Lower leg skin (tissue), 3 donors: ENCODE data around the gene SYT9.

Experiments
- POLR2A ChIP-seq, 2 donors: fragments of 450-650 bp; IDR thresholded peaks; one replicate each; pipeline ENCODE4 v1.6.1; 2016 to 2017; ENCODE audit warnings: antibody characterized with exemption in 2 of 2, mild to moderate bottlenecking in 1 of 2, moderate library complexity in 1 of 2
- TF ChIP-seq, protein P1 (sequence below), 3 donors: fragments of 450-650 bp; IDR thresholded peaks; one replicate each; pipeline ENCODE4 v1.5.1; 2016; ENCODE audit warnings: antibody characterized with exemption in 3 of 3, mild to moderate bottlenecking in 3 of 3, moderate library complexity in 2 of 3

DNA sequence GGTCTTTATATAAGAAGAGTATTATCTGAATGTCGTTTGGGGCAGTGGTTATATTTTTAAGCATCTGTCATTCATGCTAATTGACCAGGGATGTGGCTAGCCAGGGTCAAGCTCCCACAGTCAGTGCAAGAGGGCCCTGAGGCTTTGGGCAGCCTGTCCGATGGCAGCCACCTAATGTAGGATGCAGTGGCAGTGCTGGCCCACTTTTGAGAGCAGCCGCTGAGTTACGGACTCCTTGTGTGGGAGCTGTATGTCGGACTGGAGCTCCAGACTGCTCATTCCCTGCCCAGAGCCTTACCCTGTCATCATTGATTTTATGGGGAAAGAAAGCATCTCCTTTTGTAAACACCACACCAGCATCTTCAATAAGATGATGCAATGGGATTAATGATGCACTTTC lies 99.5 kb downstream of the SYT9 start:
- TF ChIP-seq, protein P1, sequence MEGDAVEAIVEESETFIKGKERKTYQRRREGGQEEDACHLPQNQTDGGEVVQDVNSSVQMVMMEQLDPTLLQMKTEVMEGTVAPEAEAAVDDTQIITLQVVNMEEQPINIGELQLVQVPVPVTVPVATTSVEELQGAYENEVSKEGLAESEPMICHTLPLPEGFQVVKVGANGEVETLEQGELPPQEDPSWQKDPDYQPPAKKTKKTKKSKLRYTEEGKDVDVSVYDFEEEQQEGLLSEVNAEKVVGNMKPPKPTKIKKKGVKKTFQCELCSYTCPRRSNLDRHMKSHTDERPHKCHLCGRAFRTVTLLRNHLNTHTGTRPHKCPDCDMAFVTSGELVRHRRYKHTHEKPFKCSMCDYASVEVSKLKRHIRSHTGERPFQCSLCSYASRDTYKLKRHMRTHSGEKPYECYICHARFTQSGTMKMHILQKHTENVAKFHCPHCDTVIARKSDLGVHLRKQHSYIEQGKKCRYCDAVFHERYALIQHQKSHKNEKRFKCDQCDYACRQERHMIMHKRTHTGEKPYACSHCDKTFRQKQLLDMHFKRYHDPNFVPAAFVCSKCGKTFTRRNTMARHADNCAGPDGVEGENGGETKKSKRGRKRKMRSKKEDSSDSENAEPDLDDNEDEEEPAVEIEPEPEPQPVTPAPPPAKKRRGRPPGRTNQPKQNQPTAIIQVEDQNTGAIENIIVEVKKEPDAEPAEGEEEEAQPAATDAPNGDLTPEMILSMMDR (IDR thresholded peaks at IDR 0.05) = no peak
- TF ChIP-seq POLR2A (IDR thresholded peaks at IDR 0.05) = no peak
